HEK293 (cell line): ENCODE data around the gene STIP1.

ENCODE experiments used
- CTCF ChIA-PET: fragments of 350-600 bp; formaldehyde crosslinking; extraction: SDS; loops from one replicate; lab custom pipeline; 2021; ENCODE audit warnings: antibody characterized with exemption; lab: Yijun Ruan, JAX
- POLR2A ChIA-PET: fragments of 300-600 bp; formaldehyde crosslinking; extraction: SDS; loops from one replicate; lab custom pipeline; 2020; ENCODE audit warnings: antibody characterized with exemption, inconsistent platforms; lab: Yijun Ruan, JAX
- H3K27ac ChIP-seq: fragments of 200-500 bp; sonication (Bioruptor generic); 2 replicates; pipeline ENCODE4 v1.5.1; 2014; ENCODE audit warnings: low read depth, low read length, control low read depth, inconsistent platforms; ENCODE audit errors: extremely low read depth
- H3K36me3 ChIP-seq, 2 experiments: fragments of 200-500 bp in 1 of 2; sonication (Bioruptor generic) in 1 of 2; 1 replicate in 1 of 2; 2 replicates in 1 of 2; pipeline ENCODE4 v1.5.1; 2014 to 2017; ENCODE audit warnings: inconsistent platforms in 2 of 2, low read length in 2 of 2; ENCODE audit not compliant: control insufficient read depth in 2 of 2, insufficient read depth in 1 of 2
- H3K4me1 ChIP-seq: fragments of 200-500 bp; sonication (Bioruptor generic); 2 replicates; pipeline ENCODE4 v1.5.1; 2014; ENCODE audit warnings: mild to moderate bottlenecking, low read length, inconsistent platforms; ENCODE audit not compliant: control insufficient read depth, insufficient read depth
- H3K4me3 ChIP-seq: 2 replicates; pipeline ENCODE4 v1.5.1; 2011; ENCODE audit warnings: low read depth, mild to moderate bottlenecking, control low read depth, low read length, moderate library complexity
- H3K9me3 ChIP-seq: fragments of 200-500 bp; sonication (Bioruptor generic); 2 replicates; pipeline ENCODE4 v1.5.1; 2014; ENCODE audit warnings: low read depth, low read length, inconsistent platforms; ENCODE audit not compliant: control insufficient read depth, insufficient read depth
- GLI4 ChIP-seq: fragments of 450-650 bp; formaldehyde crosslinking; IDR thresholded peaks from 2 replicates; pipeline ENCODE4 v1.5.1; 2016; ENCODE audit warnings: missing biosample characterization, missing genetic modification characterization
- GLIS1 ChIP-seq: fragments of 450-650 bp; formaldehyde crosslinking; IDR thresholded peaks from 2 replicates; pipeline ENCODE4 v1.5.1; 2016; ENCODE audit warnings: missing biosample characterization, missing genetic modification characterization
- MZF1 ChIP-seq: fragments of 450-650 bp; formaldehyde crosslinking; IDR thresholded peaks from 2 replicates; pipeline ENCODE4 v1.5.1; 2017; ENCODE audit warnings: missing biosample characterization, missing genetic modification characterization, borderline replicate concordance
- OSR2 ChIP-seq: fragments of 450-650 bp; formaldehyde crosslinking; IDR thresholded peaks from 2 replicates; pipeline ENCODE4 v1.5.1; 2016; ENCODE audit warnings: missing biosample characterization, missing genetic modification characterization
- PATZ1 ChIP-seq: fragments of 450-650 bp; formaldehyde crosslinking; IDR thresholded peaks from 2 replicates; pipeline ENCODE4 v1.5.1; 2016; ENCODE audit warnings: missing biosample characterization, missing genetic modification characterization
- PRDM2 ChIP-seq: fragments of 450-650 bp; formaldehyde crosslinking; IDR thresholded peaks from 2 replicates; pipeline ENCODE4 v1.5.1; 2016; ENCODE audit warnings: missing biosample characterization, missing genetic modification characterization, borderline replicate concordance
- SCRT1 ChIP-seq: fragments of 450-650 bp; formaldehyde crosslinking; IDR thresholded peaks from 2 replicates; pipeline ENCODE4 v1.5.1; 2016; ENCODE audit warnings: missing biosample characterization, missing genetic modification characterization, borderline replicate concordance
- SCRT2 ChIP-seq: fragments of 450-650 bp; formaldehyde crosslinking; IDR thresholded peaks from 2 replicates; pipeline ENCODE4 v1.5.1; 2016; ENCODE audit warnings: missing biosample characterization, missing genetic modification characterization
- WT1 ChIP-seq: fragments of 450-650 bp; formaldehyde crosslinking; IDR thresholded peaks from 2 replicates; pipeline ENCODE4 v1.5.1; 2016; ENCODE audit warnings: missing biosample characterization, missing genetic modification characterization
- ZBTB10 ChIP-seq: fragments of 450-650 bp; formaldehyde crosslinking; IDR thresholded peaks from 2 replicates; pipeline ENCODE4 v1.5.1; 2016; ENCODE audit warnings: missing biosample characterization, missing genetic modification characterization
- ZBTB17 ChIP-seq: fragments of 450-650 bp; formaldehyde crosslinking; IDR thresholded peaks from 2 replicates; pipeline ENCODE4 v1.5.1; 2016; ENCODE audit warnings: missing biosample characterization, missing genetic modification characterization
- ZNF24 ChIP-seq: fragments of 450-650 bp; formaldehyde crosslinking; IDR thresholded peaks from 2 replicates; pipeline ENCODE4 v1.5.1; 2016; ENCODE audit warnings: missing biosample characterization, missing genetic modification characterization
- ZNF280C ChIP-seq: fragments of 450-650 bp; formaldehyde crosslinking; IDR thresholded peaks from 2 replicates; pipeline ENCODE4 v1.5.1; 2016; ENCODE audit warnings: missing biosample characterization, missing genetic modification characterization
- ZNF341 ChIP-seq: fragments of 450-650 bp; formaldehyde crosslinking; IDR thresholded peaks from 2 replicates; pipeline ENCODE4; 2016; ENCODE audit warnings: low read depth, missing biosample characterization, missing genetic modification characterization
- ZNF830 ChIP-seq: fragments of 450-650 bp; IDR thresholded peaks from 2 replicates; pipeline ENCODE4 v1.5.0; 2018; ENCODE audit warnings: missing biosample characterization, missing genetic modification characterization, low read depth, mild to moderate bottlenecking, moderate library complexity

The STIP1 gene

GRCh38 chr11:64244966-64245365 is 59.0 kb downstream of the STIP1 start (continued):
- TF ChIP-seq PRDM2 (tag by site-specific recombination) (no peak), MZF1 (tag by site-specific recombination) (no peak), ZNF280C (no peak), OSR2 (no peak), GLI4 (no peak)

- POLR2A ChIA-PET, result interaction anchor here (0.7 to 7.2 kb wide), 9 partner anchors 10 to 72 kb away, joined by 3 to 96 read pairs (median 6); partner anchors contain the start of genes NUDT22, PRDX5, STIP1 and TRMT112
- H3K36me3 ChIP-seq, result peaks cover 0 to 20% of the 10 kb centered on the region in 2 experiments; a peak in 1 of 3 replicates
- peak overlapping the region; percentile 68 for H3K4me3 ChIP-seq
- CTCF ChIA-PET, result interaction anchor here (0.5 to 1.7 kb wide), 10 partner anchors 10 to 987 kb away, joined by 3 to 10 read pairs (median 4); no protein-coding TSS in a partner anchor
- H3K27ac ChIP-seq, result peak overlapping the region; percentile 66; the same call in 1 of the 2 replicates
- H3K4me1 ChIP-seq, result no peaks in the 10 kb centered on the region
- TF ChIP-seq SCRT1 (peak; percentile 57; the same call in 1 of the 2 replicates), ZBTB17 (tag by site-specific recombination) (no peak), ZNF341 (tag by site-specific recombination) (no peak), GLIS1 (tag by site-specific recombination) (no peak), WT1 (no peak), ZNF24 (tag by site-specific recombination) (no peak), SCRT2 (tag by site-specific recombination) (peak; percentile 58; the same call in 1 of the 2 replicates), PATZ1 (tag by site-specific recombination) (0 out of 2 replicates have a peak, but pooled peaks have one; percentile 12), ZNF830 (tag by site-specific recombination) (no peak), ZBTB10 (tag by site-specific recombination) (0 out of 2 replicates have a peak, but pooled peaks have one; percentile 2)
- no peaks in the 10 kb centered on the region for H3K9me3 ChIP-seq
These were observed 59.4 kb downstream of the STIP1 start for GRCh38 chr11:64245401-64245796.
